HG02870 (cell line): ENCODE measurements around the gene ARL3.

Source experiments
- ATAC-seq: cut with Tn5 transposase; IDR thresholded peaks from one replicate; pipeline ENCODE4 v1.9.1; 2021; ENCODE audit warnings: mild to moderate bottlenecking, moderate library complexity; ENCODE audit not compliant: unreplicated experiment

Gene ARL3

DNA sequence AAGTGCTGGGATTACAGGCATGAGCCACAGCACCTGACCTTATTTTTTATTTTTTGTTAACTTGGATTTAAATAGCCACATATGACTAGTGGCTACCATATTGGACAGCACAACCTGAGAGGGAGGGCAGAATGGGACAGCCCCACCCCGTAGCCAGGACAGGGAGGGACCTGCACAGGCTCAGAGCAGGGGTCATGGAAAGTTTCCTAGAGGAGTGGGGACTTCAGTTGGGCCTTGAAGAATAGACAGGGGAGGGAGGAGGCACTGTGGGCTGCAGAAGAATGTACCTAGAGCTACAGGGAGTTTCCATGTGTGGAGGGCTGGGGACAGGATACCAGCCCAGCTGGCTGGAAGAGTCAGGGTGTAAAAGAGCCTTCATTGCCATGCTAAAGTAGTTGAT lies 61.1 kb downstream of the ARL3 start:
- ATAC-seq = no peak

DNA sequence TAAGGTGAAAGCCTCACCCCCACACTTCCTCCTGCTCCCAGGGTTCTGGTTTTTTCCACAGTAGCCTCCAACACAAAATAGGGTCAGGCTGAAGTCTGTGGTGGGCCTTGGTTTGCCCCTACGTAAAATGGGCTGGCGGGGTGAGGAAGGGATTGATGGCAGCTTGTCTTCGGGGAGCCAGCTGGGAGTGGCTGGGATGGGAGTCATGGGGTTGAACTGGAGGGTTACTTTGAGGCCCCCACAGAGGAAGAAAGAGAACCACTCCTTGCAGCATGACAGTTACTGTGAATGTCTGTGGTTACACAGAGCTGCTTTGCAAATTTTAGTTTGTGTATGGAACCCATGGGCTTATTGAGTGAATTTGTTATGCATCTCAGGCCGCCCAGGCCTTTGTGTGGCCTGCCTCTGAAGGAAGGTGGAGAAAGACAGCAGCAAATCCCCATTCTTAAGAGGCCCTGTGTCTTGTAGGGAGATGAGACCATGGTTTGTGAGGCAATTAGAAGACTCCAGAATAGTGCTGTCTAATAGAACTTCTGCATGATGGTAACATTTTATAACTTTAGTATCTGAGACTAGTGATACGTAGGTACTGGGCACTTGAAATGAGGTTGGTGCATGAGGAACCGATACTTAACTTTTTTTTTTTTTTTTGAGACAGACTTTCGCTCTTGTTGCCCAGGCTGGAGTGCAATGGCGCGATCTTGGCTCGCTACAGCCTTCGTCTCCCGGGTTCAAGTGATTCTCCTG lies 61.9 kb downstream of the ARL3 start:
- ATAC-seq = peak; percentile 55

DNA sequence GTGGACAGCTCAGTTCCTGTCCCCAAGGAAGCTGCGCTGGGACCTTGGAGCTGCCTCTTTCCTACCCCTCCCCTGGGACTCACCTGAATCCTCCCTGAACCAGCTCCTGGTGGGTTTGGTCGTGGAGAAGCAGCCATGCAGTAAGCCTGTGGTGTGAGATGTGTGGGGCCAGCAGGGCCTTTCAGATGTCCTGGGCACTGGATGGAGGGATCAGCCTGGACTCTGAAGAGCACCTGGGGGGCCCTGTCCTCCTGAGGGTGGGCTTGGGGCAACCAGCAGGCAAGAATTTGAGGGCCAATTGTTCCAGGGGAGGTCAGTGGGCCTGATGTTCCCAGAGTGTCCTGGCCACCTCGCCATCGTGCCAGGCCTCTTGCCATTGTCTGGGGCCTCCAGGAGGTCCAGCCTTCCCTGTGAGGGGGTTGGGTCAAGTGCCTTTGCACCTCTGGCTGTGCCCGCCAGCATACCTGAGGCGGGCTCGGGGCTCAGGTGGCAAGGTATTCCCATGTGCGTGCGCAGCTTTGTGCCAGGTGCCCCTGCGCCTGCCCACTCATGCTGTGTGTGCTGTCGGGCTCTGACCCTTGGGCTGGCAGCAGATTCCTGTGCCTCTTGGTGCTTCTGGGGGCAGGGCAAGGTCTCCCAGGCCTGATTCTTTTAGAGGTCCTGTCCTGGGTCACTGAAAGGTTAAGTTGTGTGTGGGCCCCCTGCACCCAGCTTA lies 62.6 kb downstream of the ARL3 start:
- ATAC-seq = no peak

DNA sequence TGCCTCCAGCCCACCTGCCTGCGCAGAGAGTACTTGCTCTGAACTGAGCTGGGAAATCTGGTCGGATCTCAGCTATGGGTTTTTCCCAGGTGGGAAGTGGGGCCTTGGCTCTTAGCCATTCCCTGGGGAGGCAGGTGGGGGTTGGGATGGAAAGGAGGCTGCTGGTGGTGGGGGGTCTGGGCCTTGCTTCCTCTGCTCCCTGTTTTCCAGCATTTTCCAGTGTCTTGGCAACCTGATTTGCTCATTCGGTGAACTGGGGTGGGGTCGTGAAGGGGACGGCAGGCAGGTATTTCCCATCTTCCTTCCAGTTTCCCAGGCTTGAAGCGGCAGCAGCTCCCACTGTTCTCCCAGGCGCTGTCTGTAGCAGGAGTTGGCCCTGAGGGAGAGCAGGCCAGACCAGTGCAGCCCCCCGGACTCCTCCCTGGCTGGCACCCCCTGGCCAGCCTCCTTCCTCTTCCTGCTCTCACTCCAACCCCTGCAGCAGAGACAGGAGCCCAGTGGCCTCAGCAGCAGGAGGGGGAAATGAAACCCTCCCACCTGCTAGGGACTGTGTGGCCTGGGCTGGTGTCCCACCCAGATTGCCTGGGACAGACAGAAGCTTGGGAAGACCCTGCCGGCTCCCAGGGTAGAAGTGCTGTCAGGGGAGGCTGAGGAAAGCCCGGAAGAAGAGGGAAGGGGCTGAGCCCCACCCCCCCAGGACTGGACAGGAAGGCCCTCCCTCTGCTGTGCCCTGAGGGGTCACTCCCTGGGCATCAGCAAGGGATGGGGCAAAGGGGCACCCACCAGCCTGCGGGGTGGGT lies 63.3 kb downstream of the ARL3 start:
- ATAC-seq = no peak

DNA sequence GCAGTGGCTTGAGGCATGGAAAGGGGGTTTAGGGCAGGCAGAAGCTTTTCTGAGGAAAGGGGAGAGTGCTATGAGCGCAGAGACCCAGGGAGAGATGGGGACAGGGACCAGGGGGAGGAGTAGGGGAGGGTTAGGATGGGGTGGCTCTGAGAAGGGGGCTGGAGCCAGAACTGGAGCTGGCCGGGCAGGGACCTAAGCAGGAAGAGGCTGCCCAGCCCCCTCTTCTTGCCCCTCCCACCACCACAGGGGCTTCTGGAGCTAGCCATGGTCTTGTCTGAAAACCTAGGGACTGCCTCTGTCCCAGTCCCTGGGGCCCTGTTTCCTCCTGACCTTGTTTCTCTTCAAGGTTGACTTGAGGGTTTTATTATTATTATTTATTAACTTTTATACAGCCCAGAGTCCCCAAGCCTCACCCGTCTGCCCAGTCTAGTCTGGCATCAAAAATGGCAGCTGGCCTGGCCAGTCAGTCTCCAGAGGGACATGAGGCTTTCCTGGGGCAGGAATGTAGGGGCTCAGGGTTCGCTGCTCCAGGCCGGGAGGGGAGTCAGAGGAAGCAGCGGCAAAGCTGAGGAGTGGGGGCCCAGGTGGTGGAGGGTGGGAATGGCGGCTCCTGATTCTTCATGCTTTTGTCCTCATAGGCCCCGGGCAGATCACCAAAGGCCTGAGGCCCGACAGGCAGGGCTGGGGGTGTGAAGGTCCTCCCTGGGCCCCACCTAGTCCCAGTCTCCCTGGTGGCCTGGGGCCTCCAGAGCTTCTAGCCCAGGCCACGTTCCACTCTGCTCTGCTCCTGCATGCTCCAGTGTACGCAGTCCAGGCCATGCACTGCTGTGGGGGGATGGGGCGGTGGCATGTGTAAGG lies 64.2 kb downstream of the ARL3 start:
- ATAC-seq = no peak

DNA sequence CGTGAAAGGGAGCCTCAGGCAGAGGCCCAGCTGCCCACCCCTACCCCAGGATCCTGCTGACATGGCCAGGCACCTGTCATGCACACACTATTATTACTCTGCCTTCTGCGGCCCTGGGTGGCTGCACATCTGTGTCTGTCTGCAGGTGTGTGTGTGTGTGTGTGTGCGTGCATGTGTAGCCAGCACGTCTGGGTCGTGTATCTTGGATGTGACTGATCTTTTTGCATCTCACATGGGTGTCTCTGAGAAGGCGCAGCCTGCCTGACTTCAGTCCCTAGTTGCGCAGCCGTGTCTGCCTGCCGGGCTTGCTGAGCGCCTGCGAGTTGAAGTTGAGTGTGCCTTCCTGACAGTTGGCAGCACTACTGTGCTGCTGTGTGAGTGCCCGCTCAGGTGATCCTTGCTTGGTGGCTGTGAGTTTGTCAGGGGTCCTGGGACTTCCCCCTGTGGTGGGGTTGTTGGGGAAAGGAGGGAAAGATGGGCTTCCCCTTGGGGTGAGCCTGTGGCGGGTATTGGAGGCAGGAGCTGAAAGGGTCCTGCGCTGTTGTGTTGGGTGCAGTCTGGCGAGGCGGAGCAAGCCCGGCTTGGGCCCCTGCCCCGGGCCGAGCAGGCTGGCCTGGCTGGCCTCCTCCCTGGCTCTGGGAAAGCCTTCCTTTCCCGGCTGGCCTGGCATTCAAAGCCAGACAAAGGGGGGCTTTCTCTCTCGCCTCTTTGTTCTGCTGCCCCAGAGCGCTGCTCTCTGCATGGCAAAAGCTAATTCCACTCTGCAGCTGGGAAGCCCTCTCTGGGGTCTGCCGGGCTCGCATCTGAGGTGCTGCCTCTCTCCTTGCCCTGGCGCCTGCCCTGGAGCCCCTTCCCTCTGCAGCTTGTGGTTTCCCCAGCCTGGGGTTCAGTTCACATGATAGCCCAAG lies 65.1 kb downstream of the ARL3 start:
- no peak for ATAC-seq

DNA sequence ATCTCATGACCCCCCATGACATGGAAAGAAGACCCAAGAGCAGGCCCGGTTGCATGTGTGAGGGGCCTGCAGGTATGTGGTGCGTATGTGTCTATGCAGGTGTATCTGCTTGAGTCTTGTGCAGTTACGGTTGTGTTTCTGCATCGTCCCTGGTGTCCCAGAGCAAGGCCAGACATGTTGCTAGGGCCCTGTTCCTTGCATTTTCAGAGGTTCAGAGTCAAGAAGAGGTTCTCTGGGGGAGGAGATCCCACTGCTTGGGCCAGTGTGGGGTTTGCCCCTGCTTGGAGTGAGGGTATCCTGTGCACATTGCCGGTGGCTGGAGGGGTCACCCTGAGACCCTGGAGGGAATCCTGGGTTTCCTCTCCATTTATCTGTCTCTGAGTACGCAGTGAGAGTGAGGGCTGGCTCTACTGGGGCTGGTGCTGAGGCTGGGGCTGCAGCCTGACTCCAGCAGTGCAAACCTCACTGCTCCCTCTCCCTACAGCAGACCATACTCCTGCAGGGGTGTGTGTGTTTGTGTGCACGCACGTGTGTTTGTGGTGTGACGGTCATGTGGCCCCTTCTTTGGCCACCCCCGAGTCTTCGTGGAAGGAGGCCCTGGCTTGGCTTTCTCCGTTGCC lies 65.8 kb downstream of the ARL3 start:
- ATAC-seq = no peak

DNA sequence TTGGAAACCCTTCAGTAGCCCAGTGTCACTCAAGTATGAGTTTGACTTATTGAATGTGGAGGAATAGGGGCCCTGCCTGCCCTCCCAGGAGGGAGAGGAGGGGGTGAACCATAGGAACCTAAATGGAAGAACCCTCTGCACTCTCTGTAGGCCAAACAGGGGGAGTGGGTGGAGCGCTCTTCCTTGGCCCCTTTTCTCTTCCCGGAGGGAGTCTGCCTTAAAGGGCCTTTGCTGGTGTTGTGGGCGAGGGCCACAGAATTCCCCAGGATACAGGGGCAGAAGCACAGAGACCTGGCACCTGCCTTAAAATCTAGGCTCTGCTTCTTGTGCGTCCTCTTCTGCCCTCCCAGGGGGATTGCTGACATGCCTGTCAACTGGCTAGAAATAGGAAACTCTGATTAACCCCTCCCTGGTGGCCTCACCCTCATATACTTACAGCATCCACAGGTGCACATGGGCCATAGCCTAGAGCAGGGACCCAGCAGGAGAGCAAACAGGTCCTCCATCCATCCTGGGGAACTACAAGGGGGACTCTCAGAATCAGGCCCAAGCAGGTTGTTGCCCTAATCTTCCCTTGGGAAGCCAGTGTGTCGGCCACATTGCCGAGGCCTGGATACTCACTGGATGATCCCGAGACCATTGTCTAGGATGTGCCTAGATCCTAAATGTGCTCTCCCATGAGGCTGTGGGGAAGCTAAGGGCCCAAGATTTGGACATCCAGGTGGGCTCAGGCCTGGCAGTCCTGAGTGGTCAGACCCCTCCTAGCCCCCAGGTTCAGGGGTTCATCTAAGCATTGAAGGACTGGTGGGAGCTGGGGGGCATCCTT lies 66.5 kb downstream of the ARL3 start:
- no peak for ATAC-seq

DNA sequence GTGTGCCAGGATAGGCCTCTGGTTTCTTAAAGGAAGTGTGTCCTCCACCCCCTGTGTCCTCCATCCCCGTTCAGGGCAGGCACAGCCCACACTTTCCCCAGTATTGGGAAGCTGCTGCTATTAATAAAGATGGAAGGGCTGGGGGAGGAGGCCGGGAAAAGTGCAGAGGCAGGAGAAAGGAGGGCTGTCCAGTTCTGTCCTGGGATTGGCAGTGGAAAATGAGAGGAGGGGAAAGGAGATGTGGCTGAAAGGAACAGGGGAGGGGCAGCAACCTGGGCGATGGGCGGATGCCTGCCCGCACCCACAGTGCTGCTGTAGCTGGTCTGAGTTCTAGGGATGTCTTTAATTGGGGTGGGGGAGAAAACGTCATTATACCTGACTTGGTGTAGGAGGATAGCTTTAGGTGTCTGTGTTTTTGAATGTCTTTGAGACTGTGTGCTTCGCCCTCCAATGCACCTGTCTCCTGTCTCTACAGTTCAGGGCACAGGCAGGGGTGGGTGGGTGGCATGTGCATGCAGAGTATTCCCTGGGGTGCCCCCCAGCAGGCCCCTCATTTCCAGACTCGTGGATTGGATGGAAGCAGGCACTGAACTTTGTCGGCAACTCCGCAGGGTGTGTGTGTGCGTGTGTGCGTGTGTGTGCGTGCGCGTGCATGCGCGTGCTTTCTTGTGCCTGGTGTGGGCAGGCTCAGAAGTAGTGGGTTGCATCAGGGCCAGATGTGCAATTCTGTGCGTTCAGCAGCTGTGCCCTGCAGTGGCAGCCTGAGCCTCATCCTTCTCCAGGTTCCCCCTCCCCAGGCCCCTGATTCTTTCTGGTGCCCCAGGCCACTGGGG lies 67.4 kb downstream of the ARL3 start:
- ATAC-seq = no peak

DNA sequence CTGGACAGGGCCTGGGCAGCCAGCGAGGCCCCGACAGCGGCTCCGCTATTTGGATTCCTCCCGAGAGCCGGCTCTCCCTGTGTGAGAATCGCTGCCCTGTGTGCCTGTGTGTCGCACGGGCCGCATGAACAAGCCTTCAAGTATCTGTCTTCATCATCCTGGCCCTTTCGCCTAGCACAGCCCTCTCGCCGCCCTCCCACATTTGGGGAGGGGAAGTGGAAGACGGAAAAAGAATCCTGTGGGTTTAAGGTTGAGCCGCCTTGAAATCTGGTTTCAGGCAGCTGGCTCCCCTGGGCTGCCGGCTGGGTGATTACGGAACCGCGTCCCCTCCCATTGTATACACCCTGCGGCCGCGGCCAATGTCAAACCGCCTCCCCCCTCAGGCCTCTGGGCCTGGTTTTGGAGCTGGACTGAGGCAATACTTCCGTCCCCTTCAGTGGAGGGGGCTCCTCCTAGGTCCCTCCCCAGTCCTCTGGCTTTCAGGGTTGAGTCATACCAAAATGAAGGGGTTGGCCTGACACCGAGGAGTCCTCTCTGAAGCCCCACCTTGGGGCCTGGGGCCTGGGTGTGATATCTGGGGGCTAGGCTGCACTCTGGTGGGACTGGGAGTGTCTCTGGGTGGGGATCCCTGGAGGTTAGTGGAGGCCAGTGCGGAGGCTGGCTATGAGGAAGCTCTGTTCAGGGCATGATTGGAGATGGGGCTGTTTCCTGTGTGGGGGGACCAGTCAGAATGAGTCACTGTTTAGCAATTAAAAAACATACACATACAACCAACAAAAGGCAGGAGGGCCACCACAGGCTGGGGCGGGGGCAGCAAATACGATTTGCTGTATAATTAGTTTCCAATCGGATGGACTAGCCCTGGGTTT lies 68.2 kb downstream of the ARL3 start:
- peak; percentile 42 for ATAC-seq

DNA sequence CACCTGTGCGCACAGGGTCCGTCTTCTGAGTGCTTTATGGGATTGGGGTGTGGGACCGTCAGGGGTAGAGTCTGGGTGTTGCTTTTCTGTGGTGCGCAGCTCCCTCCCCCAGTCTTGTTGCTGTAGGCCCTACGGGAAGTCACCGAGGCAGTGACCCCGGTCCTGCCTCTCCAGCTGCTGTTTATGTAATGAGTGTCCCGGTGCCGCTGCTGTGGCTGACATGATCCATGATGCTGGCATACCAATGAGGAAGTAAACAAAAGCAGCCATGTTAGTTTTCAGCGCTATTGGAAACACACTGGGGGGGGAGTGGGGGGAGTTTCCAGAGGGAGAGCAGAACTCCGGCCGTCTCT lies 68.8 kb downstream of the ARL3 start:
- ATAC-seq = no peak

DNA sequence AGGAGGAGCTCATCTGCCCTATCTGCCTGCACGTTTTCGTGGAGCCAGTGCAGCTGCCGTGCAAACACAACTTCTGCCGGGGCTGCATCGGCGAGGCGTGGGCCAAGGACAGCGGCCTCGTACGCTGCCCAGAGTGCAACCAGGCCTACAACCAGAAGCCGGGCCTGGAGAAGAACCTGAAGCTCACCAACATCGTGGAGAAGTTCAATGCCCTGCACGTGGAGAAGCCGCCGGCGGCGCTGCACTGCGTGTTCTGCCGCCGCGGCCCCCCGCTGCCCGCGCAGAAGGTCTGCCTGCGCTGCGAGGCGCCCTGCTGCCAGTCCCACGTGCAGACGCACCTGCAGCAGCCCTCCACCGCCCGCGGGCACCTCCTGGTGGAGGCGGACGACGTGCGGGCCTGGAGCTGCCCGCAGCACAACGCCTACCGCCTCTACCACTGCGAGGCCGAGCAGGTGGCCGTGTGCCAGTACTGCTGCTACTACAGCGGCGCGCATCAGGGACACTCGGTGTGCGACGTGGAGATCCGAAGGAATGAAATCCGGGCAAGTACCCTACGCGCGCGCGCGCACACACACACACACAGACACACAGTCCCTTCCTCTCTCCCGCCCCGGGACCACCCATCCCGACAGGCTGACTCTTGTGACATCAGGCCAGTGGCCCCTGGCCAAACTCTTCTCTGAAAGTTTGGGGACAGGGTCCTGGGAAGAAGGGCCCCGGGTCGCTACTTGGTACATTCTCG lies 69.4 kb downstream of the ARL3 start:
- ATAC-seq = no peak

DNA sequence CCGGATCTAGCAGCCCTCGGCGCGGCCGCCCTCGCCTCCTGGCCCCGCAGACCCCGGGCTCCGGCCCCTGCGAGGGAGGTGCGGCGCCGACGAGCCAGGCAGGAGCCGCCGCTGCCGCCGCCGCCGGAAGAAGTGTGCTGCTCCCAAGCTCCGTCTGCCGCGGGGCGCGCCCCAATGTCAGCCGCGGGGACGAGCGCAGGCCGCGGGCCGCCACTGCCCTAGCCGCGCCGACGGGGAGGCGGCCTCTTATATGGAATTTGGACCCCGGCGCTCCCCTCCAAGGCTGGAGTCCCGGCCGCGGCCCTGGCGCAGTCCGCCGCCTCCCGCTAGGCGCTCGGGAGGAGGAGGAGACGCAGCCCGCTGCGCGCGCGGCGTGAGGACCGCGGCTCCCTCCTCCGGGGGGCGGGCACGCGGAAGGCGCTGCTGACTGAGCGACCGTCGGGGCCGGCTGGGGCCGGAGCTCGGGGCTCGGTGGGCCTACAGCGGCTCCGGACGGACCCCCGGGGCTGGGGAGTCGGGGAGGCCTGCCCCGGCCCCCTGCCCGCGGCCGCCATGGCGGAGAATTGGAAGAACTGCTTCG lies 70.0 kb downstream of the ARL3 start, which contains the start of gene TRIM8:
TRIM8 (plus strand) TSS at position 414 of the 580 bp plus-strand sequence; CDS start at position 553, 139 bp downstream.
- no peak for ATAC-seq

DNA sequence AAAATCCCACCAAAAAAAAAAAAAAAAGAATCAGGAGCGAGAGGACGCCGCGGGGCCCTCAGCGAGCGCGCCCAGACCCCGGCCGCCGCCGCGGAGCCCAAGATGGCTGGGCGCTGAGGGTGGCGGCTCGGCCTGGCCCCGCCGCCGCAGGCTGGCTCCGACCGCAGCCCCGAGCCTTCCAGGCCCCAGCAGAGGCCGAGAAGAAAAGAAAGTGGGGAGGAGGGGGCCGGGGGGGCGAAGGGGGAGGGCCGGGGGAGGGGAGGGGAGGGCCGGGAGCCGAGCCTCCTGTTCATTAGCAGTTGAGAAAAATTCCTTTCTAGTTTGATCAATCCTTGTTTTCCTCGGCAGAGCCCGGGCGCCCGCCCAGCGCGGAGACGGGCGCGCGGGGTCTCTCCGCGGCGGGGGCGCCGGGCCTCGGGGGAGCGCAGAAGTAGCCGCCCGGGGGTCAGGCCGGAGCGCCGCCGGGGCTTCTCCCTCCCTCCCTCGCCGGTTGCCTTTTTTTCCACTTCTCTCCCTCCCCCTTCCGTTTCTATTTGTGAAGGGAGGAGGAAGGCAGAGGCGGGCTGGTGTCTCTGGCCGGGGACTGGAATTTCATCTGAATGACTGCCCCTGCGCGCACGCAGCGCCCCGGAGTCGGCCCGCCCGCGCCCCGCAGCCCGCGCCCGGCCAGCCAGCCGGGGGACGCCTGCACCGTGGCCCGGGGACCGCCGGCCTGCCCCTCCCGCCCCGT lies 70.7 kb downstream of the ARL3 start:
- ATAC-seq = no peak
